NCI-H82 (cell line): ENCODE data around the gene RNF133.

Source experiments
- DNase-seq: peaks from one replicate; lab custom pipeline; 2025; lab: John Stamatoyannopoulos, UW

Gene RNF133

GRCh38 chr7:122699017-122699416, at the start of gene RNF133:
Gene RNF133, minus strand, starts transcription at chr7:122699117. Its CDS starts 199 bp downstream, at chr7:122698918.
- DNase-seq = no peak

GRCh38 chr7:122748195-122748594, 49.3 kb upstream of the RNF133 start:
- DNase-seq = no peak

- peak; percentile 41 for DNase-seq
Observed at GRCh38 chr7:122746948-122747347, 48.0 kb upstream of the RNF133 start.

GRCh38 chr7:122743211-122743610, 44.3 kb upstream of the RNF133 start:
- DNase-seq = peak; percentile 41

GRCh38 chr7:122738947-122739346, 40.0 kb upstream of the RNF133 start:
- peak; percentile 14 for DNase-seq

GRCh38 chr7:122736183-122736582, 37.3 kb upstream of the RNF133 start:
- no peak for DNase-seq

GRCh38 chr7:122727759-122728158, 28.8 kb upstream of the RNF133 start:
- no peak for DNase-seq

GRCh38 chr7:122727354-122727753, 28.4 kb upstream of the RNF133 start:
- DNase-seq = no peak

- DNase-seq = peak; percentile 56
Observed at GRCh38 chr7:122726881-122727280, 28.0 kb upstream of the RNF133 start.

GRCh38 chr7:122724366-122724765, 25.4 kb upstream of the RNF133 start:
- no peak for DNase-seq

- DNase-seq = no peak
Observed at GRCh38 chr7:122719010-122719578, 20.2 kb upstream of the RNF133 start.

GRCh38 chr7:122717356-122718089, 18.6 kb upstream of the RNF133 start:
- DNase-seq = no peak

GRCh38 chr7:122715183-122715582, 16.3 kb upstream of the RNF133 start:
- no peak for DNase-seq

GRCh38 chr7:122710916-122711315, 12.0 kb upstream of the RNF133 start:
- DNase-seq = no peak

- peak; percentile 51 for DNase-seq
Observed at GRCh38 chr7:122709930-122710646, 11.2 kb upstream of the RNF133 start.

- peak; percentile 39 for DNase-seq
Observed at GRCh38 chr7:122706836-122707235, 7.9 kb upstream of the RNF133 start.

- no peak for DNase-seq
Observed at GRCh38 chr7:122702872-122703510, 4.1 kb upstream of the RNF133 start, which contains the start of gene RNF148. Gene RNF148, minus strand, starts transcription at chr7:122702922. Its CDS starts 172 bp downstream, at chr7:122702750.

- peak; percentile 45 for DNase-seq
Observed at GRCh38 chr7:122695816-122696215, 3.1 kb downstream of the RNF133 start.

GRCh38 chr7:122694697-122695096, 4.2 kb downstream of the RNF133 start:
- peak; percentile 73 for DNase-seq

- peak; percentile 16 for DNase-seq
Observed at GRCh38 chr7:122692769-122693309, 6.1 kb downstream of the RNF133 start.

GRCh38 chr7:122691569-122692235, 7.2 kb downstream of the RNF133 start:
- no peak for DNase-seq
